ENCODE results near the gene SFMBT1. TPM values are rescaled to one million over a fixed set of nuclear protein-coding genes. Genes with fewer than 3 reads are reported as not detected.

The SFMBT1 gene
- polyA plus RNA-seq, 3 donors: 0.61 to 2.7 (median 0.91) TPM

GRCh38 chr3:53084310-53085001, 38.6 kb upstream of the SFMBT1 start:
- no peaks in the 10 kb centered on the region for H4K20me1 ChIP-seq (ENCODE audit: insufficient read depth, low read length)
- intact Hi-C loops (cut with micrococcal nuclease): no loop called here
- Mint-ChIP-seq H3K36me3 (peaks cover 25 to 51% of the 10 kb centered on the region in 2 donors), H3K4me3 (no peak overlapping the region), H3K4me1 (no peaks in the 10 kb centered on the region), H3K27ac (no peak overlapping the region), H3K9me3 (no peaks in the 10 kb centered on the region), H3K27me3 (ENCODE audit: low read depth in 3 of 3) (no peaks in the 10 kb centered on the region)
- no peak overlapping the region for H3K9ac ChIP-seq (ENCODE audit: insufficient read depth, low read length, poor library complexity, severe bottlenecking)
- H3K79me2 ChIP-seq (ENCODE audit: insufficient read depth, low read length): no peaks in the 10 kb centered on the region
- no peak overlapping the region for H2AFZ ChIP-seq (ENCODE audit: insufficient read depth, low read depth, low read length, poor library complexity, severe bottlenecking)
- H3K4me2 ChIP-seq (replicated peaks; ENCODE audit: extremely low read depth, low read length, poor library complexity, severe bottlenecking): no peak overlapping the region
- no peak for DNase-seq
- 90% methylated on average over 9 of the region's 12 CpGs for WGBS (ENCODE audit: insufficient coverage)
- no peak overlapping the region for H3K27ac ChIP-seq (ENCODE audit: low read depth in 1 of 2, low read length in 2 of 2)
- peaks cover 11 to 49% of the 10 kb centered on the region in 2 donors for H3K36me3 ChIP-seq (replicated peaks in 1 of 2; ENCODE audit: control insufficient read depth in 1 of 2, insufficient read depth in 2 of 2, low read length in 2 of 2)
- no peaks in the 10 kb centered on the region for H3K27me3 ChIP-seq (ENCODE audit: control insufficient read depth in 2 of 2, insufficient read depth in 2 of 2, low read length in 2 of 2)
- no peak for TF ChIP-seq CTCF (IDR thresholded peaks at IDR 0.05)
- no peak overlapping the region for H3K4me3 ChIP-seq (replicated peaks in 1 of 3; ENCODE audit: low read depth in 2 of 3, low read length in 3 of 3)
- no peaks in the 10 kb centered on the region for H3K9me3 ChIP-seq (replicated peaks in 1 of 2; ENCODE audit: control insufficient read depth in 1 of 2, insufficient read depth in 1 of 2, low read length in 2 of 2)
- no peaks in the 10 kb centered on the region for H3K4me1 ChIP-seq (ENCODE audit: control insufficient read depth in 1 of 2, insufficient read depth in 2 of 2, low read length in 2 of 2)

GRCh38 chr3:53083949-53084309, 38.1 kb upstream of the SFMBT1 start:
- Histone ChIP-seq H4K20me1 (ENCODE audit: insufficient read depth, low read length) (no peaks in the 10 kb centered on the region), H3K27me3 (ENCODE audit: control insufficient read depth in 2 of 2, insufficient read depth in 2 of 2, low read length in 2 of 2) (no peaks in the 10 kb centered on the region), H3K27ac (ENCODE audit: low read depth in 1 of 2, low read length in 2 of 2) (no peak overlapping the region), H3K9me3 (replicated peaks in 1 of 2; ENCODE audit: control insufficient read depth in 1 of 2, insufficient read depth in 1 of 2, low read length in 2 of 2) (no peaks in the 10 kb centered on the region), H2AFZ (ENCODE audit: insufficient read depth, low read depth, low read length, poor library complexity, severe bottlenecking) (no peak overlapping the region), H3K4me1 (ENCODE audit: control insufficient read depth in 1 of 2, insufficient read depth in 2 of 2, low read length in 2 of 2) (no peaks in the 10 kb centered on the region), H3K79me2 (ENCODE audit: insufficient read depth, low read length) (no peaks in the 10 kb centered on the region), H3K4me2 (replicated peaks; ENCODE audit: extremely low read depth, low read length, poor library complexity, severe bottlenecking) (no peak overlapping the region), H3K4me3 (replicated peaks in 1 of 3; ENCODE audit: low read depth in 2 of 3, low read length in 3 of 3) (no peak overlapping the region), H3K36me3 (replicated peaks in 1 of 2; ENCODE audit: control insufficient read depth in 1 of 2, insufficient read depth in 2 of 2, low read length in 2 of 2) (peaks cover 7 to 44% of the 10 kb centered on the region in 2 donors), H3K9ac (ENCODE audit: insufficient read depth, low read length, poor library complexity, severe bottlenecking) (no peak overlapping the region)
- peaks cover 23 to 47% of the 10 kb centered on the region in 2 donors for H3K36me3 Mint-ChIP-seq
- no peak overlapping the region for H3K4me3 Mint-ChIP-seq
- intact Hi-C loops (cut with micrococcal nuclease): no loop called here
- no CpG with 5 or more reads among the region's 3 CpGs for WGBS (ENCODE audit: insufficient coverage)
- H3K27me3 Mint-ChIP-seq (ENCODE audit: low read depth in 3 of 3): no peaks in the 10 kb centered on the region
- no peaks in the 10 kb centered on the region for H3K9me3 Mint-ChIP-seq
- H3K4me1 Mint-ChIP-seq: no peaks in the 10 kb centered on the region
- no peak for TF ChIP-seq CTCF (IDR thresholded peaks at IDR 0.05)
- no peak for DNase-seq
- H3K27ac Mint-ChIP-seq: peak overlapping the region in 2 of 7 donors; percentile 1 to 11
